ENCODE data around the gene PRR16.

The PRR16 gene

GRCh38 chr5:120463006-120463680 lies 957 bp upstream of the PRR16 start:
- no peak for DNase-seq (ENCODE audit: low spot score)

DNA sequence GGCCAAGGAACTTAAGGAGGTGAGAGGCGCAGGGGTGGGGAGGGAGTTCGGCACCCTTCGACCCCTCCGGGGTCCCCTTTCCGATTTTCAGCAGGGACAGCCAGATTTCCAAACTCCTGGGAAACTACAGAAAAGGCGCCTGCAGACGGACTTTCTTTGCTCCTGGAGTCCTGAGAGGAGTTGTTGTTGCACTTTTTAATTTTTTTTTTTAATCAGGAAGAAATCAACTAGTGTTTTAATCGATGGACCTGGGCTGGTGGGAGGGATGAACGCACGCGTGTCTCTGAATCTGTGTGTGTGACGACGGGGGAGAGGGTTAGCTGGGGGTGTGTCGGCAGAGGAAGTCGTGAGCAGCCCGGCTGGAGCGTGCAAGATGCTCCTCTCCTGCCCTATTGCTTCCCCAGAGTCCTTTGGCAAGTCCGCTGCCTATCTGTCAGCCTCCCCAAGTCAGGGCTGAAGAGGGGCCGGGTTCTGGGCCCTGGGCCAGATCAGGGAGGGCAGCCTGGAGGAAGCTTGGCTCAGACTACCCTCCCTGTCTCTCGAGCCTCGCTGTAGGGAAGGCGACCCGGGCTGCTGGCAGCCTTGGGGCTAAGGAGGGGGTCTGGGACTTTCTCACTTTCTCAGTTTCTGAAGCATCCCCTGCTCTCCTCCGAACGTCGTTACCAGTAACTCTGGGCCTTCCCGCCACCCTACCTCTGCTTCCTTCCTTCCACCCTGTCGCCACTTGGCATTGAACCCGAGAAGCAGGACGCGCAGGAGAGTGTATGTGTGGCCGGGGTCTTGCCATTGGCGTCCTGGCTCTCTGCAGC lies 731 bp downstream of the PRR16 start:
- DNase-seq (ENCODE audit: low spot score), result no peak

GRCh38 chr5:120465436-120465961 lies 1.4 kb downstream of the PRR16 start:
- DNase-seq (ENCODE audit: low spot score), result no peak

DNA sequence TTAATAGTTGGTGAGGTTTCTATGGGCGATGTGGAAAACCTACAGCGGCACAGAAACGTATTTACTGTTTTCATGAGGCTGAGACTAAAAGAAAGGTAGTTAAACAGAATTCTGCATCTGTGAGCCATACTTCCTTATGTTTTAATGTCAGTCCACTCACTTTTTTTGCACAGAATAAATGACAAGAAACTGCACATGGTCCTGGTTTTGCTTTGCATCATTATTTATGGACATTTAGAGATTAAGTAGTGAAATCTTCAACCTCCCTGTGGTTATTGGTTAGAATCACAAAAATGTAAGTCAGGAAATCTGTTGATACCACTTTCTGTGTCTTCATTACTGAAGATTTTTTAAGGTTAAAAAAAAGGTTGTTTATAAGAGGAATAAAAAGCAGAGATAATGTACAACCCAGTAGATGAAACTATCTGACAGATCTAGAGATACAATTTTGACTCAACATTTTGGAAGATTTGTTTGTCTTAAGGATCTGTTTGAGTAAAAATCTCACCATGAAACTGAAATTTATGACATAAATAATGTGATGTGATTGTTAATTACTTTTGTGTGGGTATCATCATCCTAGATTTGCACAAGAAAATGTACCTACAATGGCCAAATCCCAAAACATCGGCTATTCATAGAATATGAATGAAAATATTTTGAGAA lies 2.4 kb downstream of the PRR16 start:
- DNase-seq (ENCODE audit: low spot score), result no peak

- no peak for DNase-seq (ENCODE audit: low spot score)
Measured at GRCh38 chr5:120471971-120472370, 7.9 kb downstream of the PRR16 start.

DNA sequence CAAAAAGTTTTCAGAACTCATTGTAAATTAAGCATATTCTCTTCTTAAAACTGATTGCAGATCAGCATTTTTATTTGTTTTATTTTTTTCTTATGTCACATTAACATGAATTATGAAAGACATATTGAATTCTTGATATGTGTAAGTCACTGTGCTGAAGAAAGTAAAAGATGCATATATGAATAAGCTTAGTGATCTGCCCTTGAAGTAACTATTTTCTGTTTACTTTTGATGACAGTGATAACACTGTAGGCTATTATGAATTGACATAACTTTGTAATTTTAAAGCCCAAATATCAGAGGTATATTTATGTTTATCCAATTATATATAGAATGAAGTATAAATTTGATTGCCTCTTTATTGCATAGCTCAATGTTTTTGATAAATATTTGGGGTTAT lies 8.8 kb downstream of the PRR16 start:
- no peak for DNase-seq (ENCODE audit: low spot score)

DNA sequence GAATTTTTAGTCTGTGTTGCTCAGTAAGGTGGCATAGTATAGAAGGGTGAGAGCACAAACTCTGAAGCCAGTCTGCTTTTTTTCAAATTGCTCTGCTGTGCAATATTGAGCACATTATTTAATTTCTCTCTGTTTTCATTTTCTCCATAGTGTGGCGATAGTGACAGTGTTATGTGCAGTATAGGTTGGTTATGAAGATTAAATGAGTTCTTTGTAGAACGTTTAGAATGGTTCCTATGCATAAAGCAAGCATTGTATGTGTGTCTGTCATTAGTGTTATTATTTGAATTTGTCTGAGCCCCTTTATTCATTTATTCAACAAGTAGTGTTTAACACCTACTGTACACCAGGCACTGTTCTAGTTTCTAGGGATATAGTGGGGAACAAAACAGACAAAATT lies 9.2 kb downstream of the PRR16 start:
- DNase-seq (ENCODE audit: low spot score), result no peak

GRCh38 chr5:120476063-120476462 lies 12.0 kb downstream of the PRR16 start:
- DNase-seq (ENCODE audit: low spot score), result no peak

DNA sequence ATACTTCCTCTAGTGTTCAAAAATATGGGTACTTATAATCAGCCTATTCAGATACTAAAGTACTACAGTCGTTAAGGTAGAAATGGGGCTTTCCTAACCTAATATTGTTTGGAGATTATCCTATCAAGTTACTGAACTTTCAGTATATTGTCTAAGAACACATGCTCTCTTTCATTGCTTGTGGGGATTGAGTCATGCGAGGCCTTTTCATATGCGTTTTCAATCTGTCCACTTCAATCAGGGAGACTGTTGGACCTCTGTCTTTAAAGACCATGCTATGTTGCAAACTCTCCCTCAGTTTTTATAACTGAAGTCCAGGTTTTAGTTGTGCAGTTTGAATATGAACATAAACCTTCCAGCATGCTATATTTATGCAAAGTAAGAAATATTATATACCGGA lies 15.0 kb downstream of the PRR16 start:
- no peak for DNase-seq (ENCODE audit: low spot score)

DNA sequence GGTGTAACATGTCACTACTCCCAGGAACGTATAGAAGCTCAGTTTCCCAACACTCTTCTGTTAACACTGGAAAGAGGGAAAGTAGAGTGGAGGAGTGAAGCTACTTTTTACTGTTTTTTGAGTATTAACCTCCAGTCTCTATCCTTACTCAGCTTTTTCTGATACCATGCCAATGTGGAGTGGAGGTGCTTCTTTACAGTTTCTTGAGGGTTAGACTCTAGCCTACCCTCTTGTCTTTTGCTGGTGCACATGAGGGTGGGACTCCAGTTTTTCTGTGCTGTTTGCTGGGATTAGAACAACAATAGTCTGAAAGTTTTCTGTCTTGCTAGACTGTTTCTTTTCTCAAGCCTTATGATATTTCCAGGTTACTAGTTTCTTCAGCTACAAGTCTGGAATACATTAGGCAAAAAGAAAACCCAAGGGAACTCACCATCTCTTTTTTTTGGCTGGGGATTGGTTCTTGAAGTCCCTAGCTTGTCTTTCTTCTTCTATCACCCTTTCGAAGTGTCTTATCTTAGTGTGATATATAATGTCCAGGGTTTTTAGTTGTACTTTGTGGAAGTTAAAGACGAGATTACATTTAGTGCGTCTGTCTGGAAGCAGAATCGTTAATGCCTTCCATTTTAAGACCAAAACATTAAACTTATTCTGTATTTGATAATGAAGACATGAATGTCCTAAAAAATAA lies 35.9 kb downstream of the PRR16 start:
- no peak for DNase-seq (ENCODE audit: low spot score)

GRCh38 chr5:120502531-120502930 lies 38.4 kb downstream of the PRR16 start:
- no peak for DNase-seq (ENCODE audit: low spot score)

GRCh38 chr5:120503341-120503740 lies 39.2 kb downstream of the PRR16 start:
- DNase-seq (ENCODE audit: low spot score), result no peak

- DNase-seq (ENCODE audit: low spot score), result no peak
Measured at GRCh38 chr5:120504057-120504456, 40.0 kb downstream of the PRR16 start.

- no peak for DNase-seq (ENCODE audit: low spot score)
Measured at GRCh38 chr5:120507197-120507596, 43.1 kb downstream of the PRR16 start.

- DNase-seq (ENCODE audit: low spot score), result no peak
Measured at GRCh38 chr5:120507800-120508463, 43.8 kb downstream of the PRR16 start.

- no peak for DNase-seq (ENCODE audit: low spot score)
Measured at GRCh38 chr5:120509053-120509452, 45.0 kb downstream of the PRR16 start.

GRCh38 chr5:120510098-120510637 lies 46.1 kb downstream of the PRR16 start:
- no peak for DNase-seq (ENCODE audit: low spot score)

DNA sequence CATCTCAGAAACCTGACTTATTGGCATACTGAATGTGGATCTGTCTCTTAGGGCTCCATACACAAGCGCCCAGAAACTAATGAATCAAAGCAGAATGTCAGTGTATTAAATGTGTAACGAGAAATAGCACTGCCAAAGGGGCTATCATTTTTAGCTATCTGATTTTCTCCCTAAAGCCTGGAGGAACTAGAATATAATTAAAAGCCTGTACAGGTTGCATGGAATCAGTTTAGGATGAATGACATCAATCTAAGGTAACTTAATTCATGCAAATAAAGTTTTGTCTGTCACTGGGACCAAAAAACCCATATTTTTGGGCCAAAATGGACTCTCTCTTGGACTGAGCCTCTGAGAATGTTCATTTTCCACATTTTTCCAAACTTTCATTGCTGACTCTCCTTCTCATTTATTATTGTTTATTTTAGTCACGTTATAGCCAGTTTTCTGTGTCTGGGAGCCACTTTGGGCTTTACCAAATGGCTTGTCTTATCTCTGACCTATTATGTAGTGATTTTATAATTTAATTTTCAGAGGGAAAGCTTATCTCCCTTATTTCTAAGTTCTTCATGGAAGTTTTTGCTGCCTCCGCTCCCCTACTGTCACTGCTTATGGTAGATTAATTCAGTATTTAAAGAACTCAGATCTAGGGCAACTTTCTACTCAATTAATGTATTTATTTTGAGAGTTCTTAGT lies 47.0 kb downstream of the PRR16 start:
- no peak for DNase-seq (ENCODE audit: low spot score)

GRCh38 chr5:120512068-120512467 lies 48.0 kb downstream of the PRR16 start:
- no peak for DNase-seq (ENCODE audit: low spot score)

DNA sequence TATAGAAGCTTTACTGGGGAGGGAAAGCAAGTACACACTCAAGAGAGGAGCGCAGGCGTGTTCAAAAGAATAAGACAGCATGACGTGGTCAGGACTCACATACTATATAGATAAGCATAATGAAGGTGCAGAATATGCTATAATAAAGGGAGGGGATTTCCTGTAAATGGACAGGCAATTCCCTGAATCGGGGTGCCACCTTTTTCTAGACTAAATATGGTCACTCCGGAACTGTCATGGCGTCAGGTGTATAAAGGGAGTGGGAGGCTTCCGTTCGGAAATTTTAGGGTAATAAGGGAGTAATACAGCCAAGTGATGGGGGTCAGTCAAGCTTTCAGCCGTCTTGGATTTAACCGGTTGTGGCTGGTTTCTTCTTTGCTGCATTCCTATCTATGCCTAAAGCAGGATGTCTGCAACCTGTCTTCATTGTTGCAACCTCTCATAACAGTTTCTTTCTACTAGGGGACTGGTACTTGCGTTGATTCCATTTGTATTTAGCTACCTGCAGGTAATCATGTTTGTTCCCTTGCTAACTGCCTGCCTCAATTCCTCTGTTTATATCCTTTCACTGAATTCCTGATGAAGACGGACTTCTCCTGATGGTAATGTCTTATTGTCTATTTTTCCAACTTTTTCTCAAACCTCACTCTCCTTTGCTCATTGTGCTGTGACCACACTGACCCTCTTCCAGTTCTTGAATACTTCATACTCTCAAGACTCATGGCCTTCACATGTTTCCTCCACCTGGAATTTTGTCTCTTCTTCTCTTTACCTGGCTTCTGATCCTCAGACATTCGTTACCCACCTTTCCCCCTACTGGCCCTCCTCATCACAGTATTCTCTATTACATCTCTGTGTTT lies 48.9 kb downstream of the PRR16 start:
- no peak for DNase-seq (ENCODE audit: low spot score)

All from activated CD4-positive, alpha-beta T cell treated with anti-CD3 and anti-CD28 coated beads, Interleukin-2, Interleukin-4, amounts not matched to agents 100 ng/mL and 50 ng/mL, durations not matched to agents 16 hours and 8 hours (primary cell).